ENCODE results near the gene PLPPR4.

DNA sequence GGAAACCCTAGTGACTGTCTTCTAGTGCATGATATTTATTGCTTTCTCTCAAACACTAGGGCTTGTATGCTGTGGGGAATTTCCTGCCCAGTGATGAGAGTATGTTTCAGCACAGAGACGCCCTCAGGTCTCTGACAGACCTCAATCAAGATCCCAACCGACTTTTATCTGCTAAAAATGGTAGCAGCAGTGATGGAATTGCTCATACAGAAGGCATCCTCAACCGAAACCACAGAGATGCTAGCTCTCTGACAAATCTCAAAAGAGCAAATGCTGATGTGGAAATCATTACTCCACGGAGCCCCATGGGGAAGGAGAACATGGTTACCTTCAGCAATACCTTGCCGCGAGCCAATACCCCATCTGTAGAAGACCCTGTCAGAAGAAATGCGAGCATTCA, 41.3 kb downstream of the PLPPR4 start:
- TF ChIP-seq CTCF (conservative IDR thresholded peaks at IDR 0.05; ENCODE audit: low read depth in 2 of 2): no peak
- TF ChIP-seq CREB1 (CRISPR knock-in tag; IDR thresholded peaks at IDR 0.05; ENCODE audit: low read depth): no peak
- TF ChIP-seq EZH2 (IDR thresholded peaks at IDR 0.05; ENCODE audit: low read depth, unreplicated experiment): no peak
- no peak for TF ChIP-seq EZH2phosphoT487 (IDR thresholded peaks at IDR 0.05; ENCODE audit: unreplicated experiment)
- no peak for TF ChIP-seq POLR2AphosphoS5 (IDR thresholded peaks at IDR 0.05; ENCODE audit: low read depth)
- no peak for TF ChIP-seq REST (IDR thresholded peaks at IDR 0.05; ENCODE audit: unreplicated experiment)
- TF ChIP-seq NANOG (IDR thresholded peaks at IDR 0.05; ENCODE audit: borderline replicate concordance): no peak
- TF ChIP-seq, protein P1, sequence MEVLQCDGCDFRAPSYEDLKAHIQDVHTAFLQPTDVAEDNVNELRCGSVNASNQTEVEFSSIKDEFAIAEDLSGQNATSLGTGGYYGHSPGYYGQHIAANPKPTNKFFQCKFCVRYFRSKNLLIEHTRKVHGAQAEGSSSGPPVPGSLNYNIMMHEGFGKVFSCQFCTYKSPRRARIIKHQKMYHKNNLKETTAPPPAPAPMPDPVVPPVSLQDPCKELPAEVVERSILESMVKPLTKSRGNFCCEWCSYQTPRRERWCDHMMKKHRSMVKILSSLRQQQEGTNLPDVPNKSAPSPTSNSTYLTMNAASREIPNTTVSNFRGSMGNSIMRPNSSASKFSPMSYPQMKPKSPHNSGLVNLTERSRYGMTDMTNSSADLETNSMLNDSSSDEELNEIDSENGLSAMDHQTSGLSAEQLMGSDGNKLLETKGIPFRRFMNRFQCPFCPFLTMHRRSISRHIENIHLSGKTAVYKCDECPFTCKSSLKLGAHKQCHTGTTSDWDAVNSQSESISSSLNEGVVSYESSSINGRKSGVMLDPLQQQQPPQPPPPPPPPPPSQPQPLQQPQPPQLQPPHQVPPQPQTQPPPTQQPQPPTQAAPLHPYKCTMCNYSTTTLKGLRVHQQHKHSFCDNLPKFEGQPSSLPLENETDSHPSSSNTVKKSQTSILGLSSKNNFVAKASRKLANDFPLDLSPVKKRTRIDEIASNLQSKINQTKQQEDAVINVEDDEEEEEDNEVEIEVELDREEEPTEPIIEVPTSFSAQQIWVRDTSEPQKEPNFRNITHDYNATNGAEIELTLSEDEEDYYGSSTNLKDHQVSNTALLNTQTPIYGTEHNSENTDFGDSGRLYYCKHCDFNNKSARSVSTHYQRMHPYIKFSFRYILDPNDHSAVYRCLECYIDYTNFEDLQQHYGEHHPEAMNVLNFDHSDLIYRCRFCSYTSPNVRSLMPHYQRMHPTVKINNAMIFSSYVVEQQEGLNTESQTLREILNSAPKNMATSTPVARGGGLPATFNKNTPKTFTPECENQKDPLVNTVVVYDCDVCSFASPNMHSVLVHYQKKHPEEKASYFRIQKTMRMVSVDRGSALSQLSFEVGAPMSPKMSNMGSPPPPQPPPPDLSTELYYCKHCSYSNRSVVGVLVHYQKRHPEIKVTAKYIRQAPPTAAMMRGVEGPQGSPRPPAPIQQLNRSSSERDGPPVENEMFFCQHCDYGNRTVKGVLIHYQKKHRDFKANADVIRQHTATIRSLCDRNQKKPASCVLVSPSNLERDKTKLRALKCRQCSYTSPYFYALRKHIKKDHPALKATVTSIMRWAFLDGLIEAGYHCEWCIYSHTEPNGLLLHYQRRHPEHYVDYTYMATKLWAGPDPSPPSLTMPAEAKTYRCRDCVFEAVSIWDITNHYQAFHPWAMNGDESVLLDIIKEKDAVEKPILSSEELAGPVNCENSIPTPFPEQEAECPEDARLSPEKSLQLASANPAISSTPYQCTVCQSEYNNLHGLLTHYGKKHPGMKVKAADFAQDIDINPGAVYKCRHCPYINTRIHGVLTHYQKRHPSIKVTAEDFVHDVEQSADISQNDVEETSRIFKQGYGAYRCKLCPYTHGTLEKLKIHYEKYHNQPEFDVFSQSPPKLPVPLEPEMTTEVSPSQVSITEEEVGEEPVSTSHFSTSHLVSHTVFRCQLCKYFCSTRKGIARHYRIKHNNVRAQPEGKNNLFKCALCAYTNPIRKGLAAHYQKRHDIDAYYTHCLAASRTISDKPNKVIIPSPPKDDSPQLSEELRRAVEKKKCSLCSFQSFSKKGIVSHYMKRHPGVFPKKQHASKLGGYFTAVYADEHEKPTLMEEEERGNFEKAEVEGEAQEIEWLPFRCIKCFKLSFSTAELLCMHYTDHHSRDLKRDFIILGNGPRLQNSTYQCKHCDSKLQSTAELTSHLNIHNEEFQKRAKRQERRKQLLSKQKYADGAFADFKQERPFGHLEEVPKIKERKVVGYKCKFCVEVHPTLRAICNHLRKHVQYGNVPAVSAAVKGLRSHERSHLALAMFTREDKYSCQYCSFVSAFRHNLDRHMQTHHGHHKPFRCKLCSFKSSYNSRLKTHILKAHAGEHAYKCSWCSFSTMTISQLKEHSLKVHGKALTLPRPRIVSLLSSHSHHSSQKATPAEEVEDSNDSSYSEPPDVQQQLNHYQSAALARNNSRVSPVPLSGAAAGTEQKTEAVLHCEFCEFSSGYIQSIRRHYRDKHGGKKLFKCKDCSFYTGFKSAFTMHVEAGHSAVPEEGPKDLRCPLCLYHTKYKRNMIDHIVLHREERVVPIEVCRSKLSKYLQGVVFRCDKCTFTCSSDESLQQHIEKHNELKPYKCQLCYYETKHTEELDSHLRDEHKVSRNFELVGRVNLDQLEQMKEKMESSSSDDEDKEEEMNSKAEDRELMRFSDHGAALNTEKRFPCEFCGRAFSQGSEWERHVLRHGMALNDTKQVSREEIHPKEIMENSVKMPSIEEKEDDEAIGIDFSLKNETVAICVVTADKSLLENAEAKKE (CRISPR knock-in tag; IDR thresholded peaks at IDR 0.05): no peak
- no peak for TF ChIP-seq JUNB (IDR thresholded peaks at IDR 0.05; ENCODE audit: unreplicated experiment)
- TF ChIP-seq, protein P2, sequence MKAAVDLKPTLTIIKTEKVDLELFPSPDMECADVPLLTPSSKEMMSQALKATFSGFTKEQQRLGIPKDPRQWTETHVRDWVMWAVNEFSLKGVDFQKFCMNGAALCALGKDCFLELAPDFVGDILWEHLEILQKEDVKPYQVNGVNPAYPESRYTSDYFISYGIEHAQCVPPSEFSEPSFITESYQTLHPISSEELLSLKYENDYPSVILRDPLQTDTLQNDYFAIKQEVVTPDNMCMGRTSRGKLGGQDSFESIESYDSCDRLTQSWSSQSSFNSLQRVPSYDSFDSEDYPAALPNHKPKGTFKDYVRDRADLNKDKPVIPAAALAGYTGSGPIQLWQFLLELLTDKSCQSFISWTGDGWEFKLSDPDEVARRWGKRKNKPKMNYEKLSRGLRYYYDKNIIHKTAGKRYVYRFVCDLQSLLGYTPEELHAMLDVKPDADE (IDR thresholded peaks at IDR 0.05): no peak
- TF ChIP-seq STAT1 (IDR thresholded peaks at IDR 0.05; ENCODE audit: unreplicated experiment): no peak
- no peak for TF ChIP-seq ZNF114 (CRISPR knock-in tag; IDR thresholded peaks at IDR 0.05)

Measured in GM23338 (cell line).